HEK293 (cell line): Measurements from ENCODE around the gene PITPNC1.

Source experiments
- AEBP2 ChIP-seq: fragments of 450-650 bp; formaldehyde crosslinking; IDR thresholded peaks from 2 replicates; pipeline ENCODE4 v1.5.1; 2016; ENCODE audit warnings: missing biosample characterization, missing genetic modification characterization, borderline replicate concordance
- BCL11A ChIP-seq: fragments of 450-650 bp; formaldehyde crosslinking; IDR thresholded peaks from 2 replicates; pipeline ENCODE4 v1.5.1; 2016; ENCODE audit warnings: low read depth, missing biosample characterization, missing genetic modification characterization
- EGR2 ChIP-seq: fragments of 450-650 bp; formaldehyde crosslinking; IDR thresholded peaks from 2 replicates; pipeline ENCODE4 v1.5.1; 2016; ENCODE audit warnings: low read depth, missing biosample characterization, missing genetic modification characterization
- ELK4 ChIP-seq: IDR thresholded peaks from 2 replicates; pipeline ENCODE4 v1.6.1; 2011; ENCODE audit warnings: mild to moderate bottlenecking, low read depth, low read length, borderline replicate concordance
- GLIS2 ChIP-seq: fragments of 450-650 bp; formaldehyde crosslinking; IDR thresholded peaks from 2 replicates; pipeline ENCODE4 v1.5.1; 2016; ENCODE audit warnings: missing biosample characterization, missing genetic modification characterization
- KLF16 ChIP-seq: fragments of 450-650 bp; formaldehyde crosslinking; IDR thresholded peaks from 2 replicates; pipeline ENCODE4 v1.5.1; 2017; ENCODE audit warnings: missing biosample characterization, missing genetic modification characterization
- MYNN ChIP-seq: fragments of 450-650 bp; formaldehyde crosslinking; IDR thresholded peaks from 2 replicates; pipeline ENCODE4 v1.5.1; 2016; ENCODE audit warnings: missing biosample characterization, missing genetic modification characterization, borderline replicate concordance
- PATZ1 ChIP-seq: fragments of 450-650 bp; formaldehyde crosslinking; IDR thresholded peaks from 2 replicates; pipeline ENCODE4 v1.5.1; 2016; ENCODE audit warnings: missing biosample characterization, missing genetic modification characterization
- SALL2 ChIP-seq: fragments of 450-650 bp; formaldehyde crosslinking; IDR thresholded peaks from 2 replicates; pipeline ENCODE4 v1.5.0; 2017; ENCODE audit warnings: missing biosample characterization, mild to moderate bottlenecking, missing genetic modification characterization, borderline replicate concordance
- ZBTB1 ChIP-seq: fragments of 450-650 bp; formaldehyde crosslinking; IDR thresholded peaks from 2 replicates; pipeline ENCODE4 v1.5.1; 2016; ENCODE audit warnings: missing biosample characterization, missing genetic modification characterization
- ZBTB20 ChIP-seq: fragments of 450-650 bp; formaldehyde crosslinking; IDR thresholded peaks from 2 replicates; pipeline ENCODE4 v1.5.1; 2016; ENCODE audit warnings: missing biosample characterization, missing genetic modification characterization
- ZBTB26 ChIP-seq: fragments of 450-650 bp; formaldehyde crosslinking; optimal IDR thresholded peaks from 2 replicates; pipeline ENCODE3; 2016; ENCODE audit warnings: missing biosample characterization, mild to moderate bottlenecking, missing genetic modification characterization
- ZBTB48 ChIP-seq: fragments of 450-650 bp; formaldehyde crosslinking; IDR thresholded peaks from 2 replicates; pipeline ENCODE4 v1.5.1; 2016; ENCODE audit warnings: missing biosample characterization, missing genetic modification characterization
- ZBTB49 ChIP-seq: fragments of 450-650 bp; formaldehyde crosslinking; IDR thresholded peaks from 2 replicates; pipeline ENCODE4 v1.5.1; 2016; ENCODE audit warnings: missing biosample characterization, missing genetic modification characterization, low read depth
- ZNF10 ChIP-seq: fragments of 450-650 bp; formaldehyde crosslinking; IDR thresholded peaks from 2 replicates; pipeline ENCODE4 v1.5.1; 2017; ENCODE audit warnings: missing biosample characterization, missing genetic modification characterization
- ZNF114 ChIP-seq: fragments of 450-650 bp; formaldehyde crosslinking; IDR thresholded peaks from 2 replicates; pipeline ENCODE4 v1.5.0; 2017; ENCODE audit warnings: missing biosample characterization, missing genetic modification characterization
- ZNF202 ChIP-seq: fragments of 450-650 bp; formaldehyde crosslinking; IDR thresholded peaks from 2 replicates; pipeline ENCODE4 v1.5.1; 2016; ENCODE audit warnings: missing biosample characterization, missing genetic modification characterization, borderline replicate concordance
- ZNF292 ChIP-seq: fragments of 450-650 bp; formaldehyde crosslinking; IDR thresholded peaks from 2 replicates; pipeline ENCODE4 v1.5.1; 2016; ENCODE audit warnings: low read depth, missing biosample characterization, missing genetic modification characterization, borderline replicate concordance
- ZNF580 ChIP-seq: fragments of 450-650 bp; formaldehyde crosslinking; IDR thresholded peaks from 2 replicates; pipeline ENCODE4 v1.5.1; 2016; ENCODE audit warnings: missing biosample characterization, missing genetic modification characterization
- ZNF585B ChIP-seq: fragments of 450-650 bp; formaldehyde crosslinking; IDR thresholded peaks from 2 replicates; pipeline ENCODE4 v1.5.1; 2016; ENCODE audit warnings: missing biosample characterization, missing genetic modification characterization
- ZNF629 ChIP-seq: fragments of 450-650 bp; formaldehyde crosslinking; IDR thresholded peaks from 2 replicates; pipeline ENCODE4 v1.5.1; 2017; ENCODE audit warnings: missing biosample characterization, missing genetic modification characterization
- ZNF692 ChIP-seq: fragments of 450-650 bp; formaldehyde crosslinking; IDR thresholded peaks from 2 replicates; pipeline ENCODE4 v1.5.1; 2016; ENCODE audit warnings: missing biosample characterization, missing genetic modification characterization
- ZNF747 ChIP-seq: fragments of 450-650 bp; formaldehyde crosslinking; IDR thresholded peaks from 2 replicates; pipeline ENCODE4 v1.5.1; 2016; ENCODE audit warnings: missing biosample characterization, missing genetic modification characterization
- ZNF776 ChIP-seq: fragments of 450-650 bp; formaldehyde crosslinking; IDR thresholded peaks from 2 replicates; pipeline ENCODE4 v1.5.0; 2017; ENCODE audit warnings: missing biosample characterization, missing genetic modification characterization, borderline replicate concordance
- ZNF777 ChIP-seq: fragments of 450-650 bp; formaldehyde crosslinking; IDR thresholded peaks from 2 replicates; pipeline ENCODE4 v1.5.1; 2017; ENCODE audit warnings: missing biosample characterization, missing genetic modification characterization, borderline replicate concordance
- ZNF785 ChIP-seq: fragments of 450-650 bp; formaldehyde crosslinking; IDR thresholded peaks from 2 replicates; pipeline ENCODE4 v1.5.1; 2016; ENCODE audit warnings: missing biosample characterization, missing genetic modification characterization
- ZNF843 ChIP-seq: fragments of 450-650 bp; formaldehyde crosslinking; IDR thresholded peaks from 2 replicates; pipeline ENCODE4 v1.5.1; 2016; ENCODE audit warnings: missing biosample characterization, missing genetic modification characterization
- ZSCAN5A ChIP-seq: fragments of 450-650 bp; formaldehyde crosslinking; IDR thresholded peaks from 2 replicates; pipeline ENCODE4 v1.5.1; 2016; ENCODE audit warnings: missing biosample characterization, missing genetic modification characterization

The PITPNC1 gene

GRCh38 chr17:67390646-67391361 lies 13.7 kb downstream of the PITPNC1 start (continued):
- no peak for TF ChIP-seq ZNF114 (tag by site-specific recombination)
- TF ChIP-seq ZNF585B (tag by site-specific recombination), result no peak
- TF ChIP-seq ZBTB48 (tag by site-specific recombination), result peak; percentile 33; the same call in 1 of the 2 replicates
- peak; percentile 12; the same call in 1 of the 2 replicates for TF ChIP-seq PATZ1 (tag by site-specific recombination)
- TF ChIP-seq ZNF10 (tag by site-specific recombination), result no peak
- peak; percentile 61 for TF ChIP-seq ZNF843 (tag by site-specific recombination)
- peak; percentile 17; the same call in 1 of the 2 replicates for TF ChIP-seq ZNF692
- no peak for TF ChIP-seq ZNF580 (tag by site-specific recombination)
- no peak for TF ChIP-seq SALL2 (tag by site-specific recombination)
- TF ChIP-seq ZNF747 (tag by site-specific recombination), result no peak
- TF ChIP-seq MYNN (tag by site-specific recombination), result no peak
- peak; percentile 48 for TF ChIP-seq ZNF629
- TF ChIP-seq ZBTB26, result no peak
- TF ChIP-seq ZSCAN5A, result no peak
- no peak for TF ChIP-seq ZBTB49 (tag by site-specific recombination)
- TF ChIP-seq EGR2, result no peak
- TF ChIP-seq ZBTB1 (tag by site-specific recombination), result no peak
- TF ChIP-seq ZNF785, result no peak
- no peak for TF ChIP-seq ZNF776 (tag by site-specific recombination)
- TF ChIP-seq ZNF292, result no peak
- TF ChIP-seq KLF16 (tag by site-specific recombination), result no peak
- no peak for TF ChIP-seq ELK4
- TF ChIP-seq GLIS2 (tag by site-specific recombination), result no peak
- TF ChIP-seq ZNF777 (tag by site-specific recombination), result no peak
- no peak for TF ChIP-seq AEBP2
- no peak for TF ChIP-seq ZNF202 (tag by site-specific recombination)
- no peak for TF ChIP-seq ZBTB20
- no peak for TF ChIP-seq BCL11A (tag by site-specific recombination)
